GM12875 (cell line): Measurements from ENCODE around the gene TGFBRAP1.

Experiments used
- H3K4me3 ChIP-seq: one replicate; pipeline ENCODE4 v1.5.1; 2011; ENCODE audit warnings: low read depth, low read length, control low read depth
- TF ChIP-seq, protein P1 (sequence below): IDR thresholded peaks from 2 replicates; pipeline ENCODE4 v1.5.1; 2011; ENCODE audit warnings: low read depth, mild to moderate bottlenecking, control low read depth, inconsistent platforms, low read length, moderate library complexity, borderline replicate concordance; ENCODE audit not compliant: insufficient read depth

The TGFBRAP1 gene

DNA sequence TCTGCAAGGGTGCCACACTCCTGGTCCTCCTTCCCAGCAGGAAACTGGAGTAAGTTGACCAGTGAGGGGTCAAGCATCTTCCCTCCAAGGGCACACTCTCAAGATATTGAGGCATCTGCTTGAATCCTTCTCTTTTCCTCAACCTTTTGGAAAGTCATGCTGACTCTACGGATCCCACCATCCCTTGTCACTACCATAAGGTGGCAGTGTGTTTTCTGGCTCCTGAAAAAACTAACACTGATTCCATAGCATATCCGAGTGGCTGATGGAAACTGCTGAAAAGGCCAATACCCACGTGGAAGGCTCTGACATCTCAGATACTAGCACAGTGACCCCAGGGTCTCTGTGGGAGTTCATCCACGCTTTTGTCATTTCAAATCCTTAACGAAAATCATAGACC lies 50.9 kb downstream of the TGFBRAP1 start:
- H3K4me3 ChIP-seq: no peak overlapping the region
- TF ChIP-seq, protein P1, sequence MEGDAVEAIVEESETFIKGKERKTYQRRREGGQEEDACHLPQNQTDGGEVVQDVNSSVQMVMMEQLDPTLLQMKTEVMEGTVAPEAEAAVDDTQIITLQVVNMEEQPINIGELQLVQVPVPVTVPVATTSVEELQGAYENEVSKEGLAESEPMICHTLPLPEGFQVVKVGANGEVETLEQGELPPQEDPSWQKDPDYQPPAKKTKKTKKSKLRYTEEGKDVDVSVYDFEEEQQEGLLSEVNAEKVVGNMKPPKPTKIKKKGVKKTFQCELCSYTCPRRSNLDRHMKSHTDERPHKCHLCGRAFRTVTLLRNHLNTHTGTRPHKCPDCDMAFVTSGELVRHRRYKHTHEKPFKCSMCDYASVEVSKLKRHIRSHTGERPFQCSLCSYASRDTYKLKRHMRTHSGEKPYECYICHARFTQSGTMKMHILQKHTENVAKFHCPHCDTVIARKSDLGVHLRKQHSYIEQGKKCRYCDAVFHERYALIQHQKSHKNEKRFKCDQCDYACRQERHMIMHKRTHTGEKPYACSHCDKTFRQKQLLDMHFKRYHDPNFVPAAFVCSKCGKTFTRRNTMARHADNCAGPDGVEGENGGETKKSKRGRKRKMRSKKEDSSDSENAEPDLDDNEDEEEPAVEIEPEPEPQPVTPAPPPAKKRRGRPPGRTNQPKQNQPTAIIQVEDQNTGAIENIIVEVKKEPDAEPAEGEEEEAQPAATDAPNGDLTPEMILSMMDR: no peak

DNA sequence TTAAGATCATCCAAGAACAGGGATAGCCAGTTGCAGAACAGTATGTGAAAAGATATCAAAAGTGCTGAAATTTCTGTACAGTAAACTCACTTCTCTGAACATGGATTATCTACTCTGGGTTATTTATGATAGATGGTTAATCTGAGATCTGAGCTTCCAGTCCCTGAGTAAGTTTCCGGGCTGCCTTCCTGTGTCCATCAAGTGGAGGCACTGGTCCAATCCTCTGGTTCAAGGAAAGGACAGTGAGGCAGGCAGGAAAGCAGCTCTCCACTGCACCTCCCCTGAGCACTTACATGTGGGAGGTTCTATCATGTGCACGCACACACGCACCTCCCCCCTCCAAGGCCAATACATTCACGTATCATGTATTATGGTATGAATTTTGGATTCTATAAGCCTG lies 55.5 kb downstream of the TGFBRAP1 start:
- H3K4me3 ChIP-seq: no peak overlapping the region
- TF ChIP-seq, protein P1: no peak

- no peak overlapping the region for H3K4me3 ChIP-seq
- TF ChIP-seq, protein P1: no peak
Measured at GRCh38 chr2:105272176-105272575, 57.4 kb downstream of the TGFBRAP1 start.

GRCh38 chr2:105271393-105272045 lies 58.0 kb downstream of the TGFBRAP1 start:
- TF ChIP-seq, protein P1: no peak
- no peak overlapping the region for H3K4me3 ChIP-seq

- TF ChIP-seq, protein P1: no peak
- H3K4me3 ChIP-seq: no peak overlapping the region
Measured at GRCh38 chr2:105269426-105269825, 60.1 kb downstream of the TGFBRAP1 start.

DNA sequence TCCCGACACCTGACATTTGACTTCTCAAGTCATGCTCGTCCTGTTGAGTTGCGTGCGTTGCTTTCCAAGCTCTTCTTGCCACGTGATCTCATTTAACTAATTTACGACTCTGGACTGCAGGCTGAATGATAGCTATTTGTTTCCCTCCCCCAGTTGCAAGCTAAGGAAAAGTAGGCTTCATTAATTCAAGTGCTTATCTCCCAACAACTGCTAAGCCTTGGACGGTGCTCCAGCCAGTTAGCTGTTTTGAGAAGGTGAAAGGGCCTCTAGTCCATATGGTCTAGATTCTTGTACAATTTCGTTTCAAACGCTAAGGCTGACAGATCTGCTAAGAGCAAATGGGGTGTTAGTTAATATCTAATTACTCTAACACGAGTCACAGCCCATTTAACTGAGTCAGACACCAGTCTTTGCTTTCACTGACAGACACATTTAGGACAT lies 66.9 kb downstream of the TGFBRAP1 start:
- TF ChIP-seq, protein P1: no peak
- no peak overlapping the region for H3K4me3 ChIP-seq

- TF ChIP-seq, protein P1: no peak
- H3K4me3 ChIP-seq: no peak overlapping the region
Measured at GRCh38 chr2:105261061-105261460, 68.5 kb downstream of the TGFBRAP1 start.
